GM23338 (cell line): ENCODE measurements around the gene GPR37L1. TPM values are rescaled to one million over a fixed set of nuclear protein-coding genes. Genes with fewer than 3 reads are reported as not detected.

Source experiments
- ATAC-seq: fragments of 200-7000 bp; cut with Tn5 transposase; 3 replicates; pipeline ENCODE4 v1.9.1; 2020
- DNase-seq: peaks from one replicate; pipeline ENCODE4 v3.0.0-alpha.2; 2015; ENCODE audit warnings: low spot score
- H2AFZ ChIP-seq: fragments of 200-600 bp; sonication (generic); 2 replicates; pipeline ENCODE4 v1.8.0; 2016; ENCODE audit warnings: antibody characterized with exemption, mild to moderate bottlenecking, moderate library complexity
- H3F3A ChIP-seq: fragments of 200-600 bp; sonication (generic); replicated peaks from 2 replicates; pipeline ENCODE4 v1.8.0; 2017; ENCODE audit warnings: antibody characterized with exemption, mixed run types, low read depth
- H3K27ac ChIP-seq: fragments of 200-600 bp; sonication (generic); 2 replicates; pipeline ENCODE4 v1.6.1; 2016; ENCODE audit warnings: low read depth
- H3K27me3 ChIP-seq: fragments of 200-600 bp; sonication (generic); 2 replicates; pipeline ENCODE4 v1.8.0; 2016; ENCODE audit warnings: mild to moderate bottlenecking, mixed run types, moderate library complexity; ENCODE audit not compliant: insufficient read depth
- H3K36me3 ChIP-seq: fragments of 200-600 bp; sonication (generic); 2 replicates; pipeline ENCODE4 v1.8.0; 2016; ENCODE audit warnings: mild to moderate bottlenecking; ENCODE audit not compliant: insufficient read depth
- H3K4me1 ChIP-seq: fragments of 200-600 bp; sonication (generic); 2 replicates; pipeline ENCODE4 v1.8.0; 2016; ENCODE audit warnings: mild to moderate bottlenecking, moderate library complexity; ENCODE audit not compliant: insufficient read depth
- H3K4me2 ChIP-seq: fragments of 200-600 bp; sonication (generic); 2 replicates; pipeline ENCODE4 v1.7.1; 2017; ENCODE audit warnings: mixed run types
- H3K4me3 ChIP-seq: fragments of 200-600 bp; sonication (generic); 2 replicates; pipeline ENCODE4 v1.6.1; 2016; ENCODE audit warnings: mixed run types
- H3K79me2 ChIP-seq: fragments of 200-600 bp; sonication (generic); replicated peaks from 2 replicates; pipeline ENCODE4 v1.8.0; 2017; ENCODE audit warnings: mild to moderate bottlenecking; ENCODE audit not compliant: insufficient read depth
- H3K9me2 ChIP-seq: fragments of 200-600 bp; sonication (generic); 2 replicates; pipeline ENCODE4 v1.8.0; 2017; ENCODE audit not compliant: insufficient read depth
- H4K20me1 ChIP-seq: fragments of 200-600 bp; sonication (generic); replicated peaks from 2 replicates; pipeline ENCODE4 v1.8.0; 2017; ENCODE audit warnings: mild to moderate bottlenecking; ENCODE audit not compliant: insufficient read depth
- H3K27ac Mint-ChIP-seq: 2 replicates; pipeline ENCODE4 v1.8.0; 2020; ENCODE audit warnings: inconsistent platforms, mild to moderate bottlenecking, moderate library complexity, mixed read lengths
- H3K27me3 Mint-ChIP-seq: 3 replicates; pipeline ENCODE4 v1.8.0; 2022; ENCODE audit warnings: low read depth, mild to moderate bottlenecking, moderate library complexity, mixed read lengths, inconsistent platforms; ENCODE audit not compliant: insufficient read depth, poor library complexity
- H3K36me3 Mint-ChIP-seq: 3 replicates; pipeline ENCODE4 v1.8.0; 2021; ENCODE audit warnings: low read depth, mild to moderate bottlenecking, inconsistent platforms, moderate library complexity, mixed read lengths
- H3K4me1 Mint-ChIP-seq: 3 replicates; pipeline ENCODE4 v1.8.0; 2020; ENCODE audit warnings: mild to moderate bottlenecking, inconsistent platforms, mixed read lengths
- H3K4me3 Mint-ChIP-seq: 3 replicates; pipeline ENCODE4 v1.8.0; 2021; ENCODE audit warnings: moderate library complexity, mild to moderate bottlenecking, inconsistent platforms, mixed read lengths
- H3K9me3 Mint-ChIP-seq: 3 replicates; pipeline ENCODE4 v1.8.0; 2020; ENCODE audit warnings: moderate library complexity, mild to moderate bottlenecking, inconsistent platforms, mixed read lengths
- CREB1 ChIP-seq: fragments of 250-450 bp; sonication (Bioruptor Pico); IDR thresholded peaks from 2 replicates; pipeline ENCODE4 v1.5.0; 2020; ENCODE audit warnings: low read depth, mild to moderate bottlenecking, moderate library complexity
- EZH2 ChIP-seq: fragments of 200-600 bp; sonication (generic); IDR thresholded peaks from one replicate; pipeline ENCODE4 v1.8.0; 2017; ENCODE audit warnings: antibody characterized with exemption, mild to moderate bottlenecking, low read depth; ENCODE audit not compliant: unreplicated experiment
- JUNB ChIP-seq: IDR thresholded peaks from one replicate; pipeline ENCODE4 v1.6.1; 2016; ENCODE audit warnings: antibody characterized with exemption; ENCODE audit not compliant: unreplicated experiment
- NANOG ChIP-seq: IDR thresholded peaks from 2 replicates; pipeline ENCODE4 v1.6.1; 2016; ENCODE audit warnings: antibody characterized with exemption, borderline replicate concordance
- POLR2AphosphoS5 ChIP-seq: IDR thresholded peaks from 2 replicates; pipeline ENCODE4 v1.6.1; 2016; ENCODE audit warnings: antibody characterized with exemption, low read depth
- STAT1 ChIP-seq: IDR thresholded peaks from one replicate; pipeline ENCODE4 v1.6.1; 2016; ENCODE audit warnings: antibody characterized with exemption; ENCODE audit not compliant: unreplicated experiment
- ZNF114 ChIP-seq: fragments of 250-450 bp; sonication (Bioruptor Pico); IDR thresholded peaks from 2 replicates; pipeline ENCODE4 v1.5.0; 2020; ENCODE audit warnings: mild to moderate bottlenecking, moderate library complexity
- polyA plus RNA-seq: library from polyadenylated mRNA; unstranded; fragments of >200 nt; fragmentation: Nextera tagmentation; extraction: Ambion mirVana; gene quantifications from 2 replicates; pipeline ENCODE4 v1.2.1, GENCODE V29; 2016
- total RNA-seq: library from RNA; depleted of rRNA; stranded (reverse); fragments of >200 nt; shearing (Covaris generic); gene quantifications from 2 replicates; pipeline ENCODE4 v1.2.3, GENCODE V29; 2014
- TF ChIP-seq, protein P1 (sequence below): IDR thresholded peaks from 2 replicates; pipeline ENCODE4 v1.6.1; 2016; ENCODE audit warnings: antibody characterized with exemption
- TF ChIP-seq, protein P2 (sequence below), 2 experiments: fragments of 200-600 bp in 1 of 2; sonication (generic) in 1 of 2; conservative IDR thresholded peaks; 2 replicates each; pipeline versions ENCODE4 v1.5.1 to v1.6.1; 2016 to 2017; ENCODE audit warnings: antibody characterized with exemption in 2 of 2, low read depth in 2 of 2, mild to moderate bottlenecking in 2 of 2, moderate library complexity in 1 of 2
- TF ChIP-seq, protein P3 (sequence below): IDR thresholded peaks from one replicate; pipeline ENCODE4 v1.6.1; 2018; ENCODE audit warnings: antibody characterized with exemption; ENCODE audit not compliant: unreplicated experiment
- TF ChIP-seq, protein P4 (sequence below): fragments of 250-450 bp; sonication (Bioruptor Pico); IDR thresholded peaks from 2 replicates; pipeline ENCODE4 v1.5.0; 2020; ENCODE audit warnings: mild to moderate bottlenecking, moderate library complexity

Gene GPR37L1
- total and polyA plus RNA-seq, 2 experiments from 2014 or later, result 0.08 to 0.21 TPM

DNA sequence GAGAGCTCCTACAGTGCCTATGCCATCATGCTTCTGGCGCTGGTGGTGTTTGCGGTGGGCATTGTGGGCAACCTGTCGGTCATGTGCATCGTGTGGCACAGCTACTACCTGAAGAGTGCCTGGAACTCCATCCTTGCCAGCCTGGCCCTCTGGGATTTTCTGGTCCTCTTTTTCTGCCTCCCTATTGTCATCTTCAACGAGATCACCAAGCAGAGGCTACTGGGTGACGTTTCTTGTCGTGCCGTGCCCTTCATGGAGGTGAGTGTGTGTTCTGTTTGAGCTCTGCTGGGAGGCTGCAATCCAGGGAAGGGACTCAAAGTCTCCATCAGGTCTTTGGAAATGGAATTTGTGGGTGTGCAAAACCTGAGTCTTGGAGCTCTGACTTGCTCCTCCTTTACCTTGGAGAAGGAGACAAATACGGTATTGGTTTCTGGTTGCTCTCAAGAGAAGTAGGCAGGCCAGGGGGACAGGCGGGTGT, 658 bp downstream of the GPR37L1 start:
- no peaks in the 10 kb centered on the region for H3K27me3 ChIP-seq
- H2AFZ ChIP-seq, result peak overlapping the region; percentile 90; the same call in 1 of the 2 replicates
- DNase-seq (no peak), ATAC-seq (no peak)
- TF ChIP-seq STAT1 (no peak), NANOG (no peak), CREB1 (no peak), POLR2AphosphoS5 (no peak), JUNB (no peak), ZNF114 (no peak)
- TF ChIP-seq, protein P1, sequence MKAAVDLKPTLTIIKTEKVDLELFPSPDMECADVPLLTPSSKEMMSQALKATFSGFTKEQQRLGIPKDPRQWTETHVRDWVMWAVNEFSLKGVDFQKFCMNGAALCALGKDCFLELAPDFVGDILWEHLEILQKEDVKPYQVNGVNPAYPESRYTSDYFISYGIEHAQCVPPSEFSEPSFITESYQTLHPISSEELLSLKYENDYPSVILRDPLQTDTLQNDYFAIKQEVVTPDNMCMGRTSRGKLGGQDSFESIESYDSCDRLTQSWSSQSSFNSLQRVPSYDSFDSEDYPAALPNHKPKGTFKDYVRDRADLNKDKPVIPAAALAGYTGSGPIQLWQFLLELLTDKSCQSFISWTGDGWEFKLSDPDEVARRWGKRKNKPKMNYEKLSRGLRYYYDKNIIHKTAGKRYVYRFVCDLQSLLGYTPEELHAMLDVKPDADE, result no peak
- TF ChIP-seq, protein P2, sequence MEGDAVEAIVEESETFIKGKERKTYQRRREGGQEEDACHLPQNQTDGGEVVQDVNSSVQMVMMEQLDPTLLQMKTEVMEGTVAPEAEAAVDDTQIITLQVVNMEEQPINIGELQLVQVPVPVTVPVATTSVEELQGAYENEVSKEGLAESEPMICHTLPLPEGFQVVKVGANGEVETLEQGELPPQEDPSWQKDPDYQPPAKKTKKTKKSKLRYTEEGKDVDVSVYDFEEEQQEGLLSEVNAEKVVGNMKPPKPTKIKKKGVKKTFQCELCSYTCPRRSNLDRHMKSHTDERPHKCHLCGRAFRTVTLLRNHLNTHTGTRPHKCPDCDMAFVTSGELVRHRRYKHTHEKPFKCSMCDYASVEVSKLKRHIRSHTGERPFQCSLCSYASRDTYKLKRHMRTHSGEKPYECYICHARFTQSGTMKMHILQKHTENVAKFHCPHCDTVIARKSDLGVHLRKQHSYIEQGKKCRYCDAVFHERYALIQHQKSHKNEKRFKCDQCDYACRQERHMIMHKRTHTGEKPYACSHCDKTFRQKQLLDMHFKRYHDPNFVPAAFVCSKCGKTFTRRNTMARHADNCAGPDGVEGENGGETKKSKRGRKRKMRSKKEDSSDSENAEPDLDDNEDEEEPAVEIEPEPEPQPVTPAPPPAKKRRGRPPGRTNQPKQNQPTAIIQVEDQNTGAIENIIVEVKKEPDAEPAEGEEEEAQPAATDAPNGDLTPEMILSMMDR (conservative IDR thresholded peaks at IDR 0.05; ENCODE audit: low read depth in 2 of 2), result no peak
- TF ChIP-seq, protein P3, sequence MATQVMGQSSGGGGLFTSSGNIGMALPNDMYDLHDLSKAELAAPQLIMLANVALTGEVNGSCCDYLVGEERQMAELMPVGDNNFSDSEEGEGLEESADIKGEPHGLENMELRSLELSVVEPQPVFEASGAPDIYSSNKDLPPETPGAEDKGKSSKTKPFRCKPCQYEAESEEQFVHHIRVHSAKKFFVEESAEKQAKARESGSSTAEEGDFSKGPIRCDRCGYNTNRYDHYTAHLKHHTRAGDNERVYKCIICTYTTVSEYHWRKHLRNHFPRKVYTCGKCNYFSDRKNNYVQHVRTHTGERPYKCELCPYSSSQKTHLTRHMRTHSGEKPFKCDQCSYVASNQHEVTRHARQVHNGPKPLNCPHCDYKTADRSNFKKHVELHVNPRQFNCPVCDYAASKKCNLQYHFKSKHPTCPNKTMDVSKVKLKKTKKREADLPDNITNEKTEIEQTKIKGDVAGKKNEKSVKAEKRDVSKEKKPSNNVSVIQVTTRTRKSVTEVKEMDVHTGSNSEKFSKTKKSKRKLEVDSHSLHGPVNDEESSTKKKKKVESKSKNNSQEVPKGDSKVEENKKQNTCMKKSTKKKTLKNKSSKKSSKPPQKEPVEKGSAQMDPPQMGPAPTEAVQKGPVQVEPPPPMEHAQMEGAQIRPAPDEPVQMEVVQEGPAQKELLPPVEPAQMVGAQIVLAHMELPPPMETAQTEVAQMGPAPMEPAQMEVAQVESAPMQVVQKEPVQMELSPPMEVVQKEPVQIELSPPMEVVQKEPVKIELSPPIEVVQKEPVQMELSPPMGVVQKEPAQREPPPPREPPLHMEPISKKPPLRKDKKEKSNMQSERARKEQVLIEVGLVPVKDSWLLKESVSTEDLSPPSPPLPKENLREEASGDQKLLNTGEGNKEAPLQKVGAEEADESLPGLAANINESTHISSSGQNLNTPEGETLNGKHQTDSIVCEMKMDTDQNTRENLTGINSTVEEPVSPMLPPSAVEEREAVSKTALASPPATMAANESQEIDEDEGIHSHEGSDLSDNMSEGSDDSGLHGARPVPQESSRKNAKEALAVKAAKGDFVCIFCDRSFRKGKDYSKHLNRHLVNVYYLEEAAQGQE, result no peak
- H3K79me2 ChIP-seq, result no peaks in the 10 kb centered on the region
- no peaks in the 10 kb centered on the region for H3K4me1 ChIP-seq
- H3K36me3 ChIP-seq, result no peaks in the 10 kb centered on the region
- H3K4me3 ChIP-seq, result no peak overlapping the region
- Mint-ChIP-seq H3K27me3 (peaks cover 17% of the 10 kb centered on the region), H3K4me1 (peaks cover 10% of the 10 kb centered on the region), H3K36me3 (no peaks in the 10 kb centered on the region; the same call in 2 of the 3 replicates), H3K27ac (no peak overlapping the region), H3K4me3 (no peak overlapping the region), H3K9me3 (no peaks in the 10 kb centered on the region; the same call in 2 of the 3 replicates)
- H3K9me2 ChIP-seq, result no peaks in the 10 kb centered on the region
- no peak overlapping the region for H3K4me2 ChIP-seq
- H4K20me1 ChIP-seq, result no peaks in the 10 kb centered on the region
- H3K27ac ChIP-seq, result no peak overlapping the region
- no peaks in the 10 kb centered on the region for H3F3A ChIP-seq

DNA sequence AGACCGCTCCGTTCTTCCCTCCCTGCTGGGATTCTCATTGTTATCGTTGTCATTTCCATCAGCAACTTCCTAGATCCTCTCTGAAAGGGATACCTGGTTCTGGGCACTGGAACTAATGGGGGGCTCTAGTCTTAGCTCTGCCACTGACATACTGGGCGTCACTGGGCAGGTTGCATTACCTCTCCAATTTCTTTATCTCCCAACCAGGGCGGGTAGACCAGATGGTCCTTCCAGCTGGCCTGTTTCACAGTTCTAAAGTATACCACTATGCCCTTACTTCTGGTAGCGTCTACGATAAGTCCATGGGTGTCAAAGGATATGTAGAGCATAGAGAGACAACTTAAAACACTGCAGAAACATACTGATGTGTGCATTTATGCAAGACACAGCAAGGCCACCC, 1.4 kb downstream of the GPR37L1 start:
- ATAC-seq, result no peak
- H3K27ac Mint-ChIP-seq, result no peak overlapping the region
- H3K4me2 ChIP-seq, result no peak overlapping the region
- no peaks in the 10 kb centered on the region; the same call in 2 of the 3 replicates for H3K36me3 Mint-ChIP-seq
- no peaks in the 10 kb centered on the region; the same call in 2 of the 3 replicates for H3K9me3 Mint-ChIP-seq
- no peak overlapping the region for H3K4me3 ChIP-seq
- no peak overlapping the region for H3K27ac ChIP-seq
- peaks cover 10% of the 10 kb centered on the region for H3K4me1 Mint-ChIP-seq
- DNase-seq, result no peak
- no peak overlapping the region for H2AFZ ChIP-seq
- peaks cover 13% of the 10 kb centered on the region for H3K27me3 Mint-ChIP-seq
- no peaks in the 10 kb centered on the region for H3K36me3 ChIP-seq
- H3K4me3 Mint-ChIP-seq, result no peak overlapping the region
- no peaks in the 10 kb centered on the region for H3K9me2 ChIP-seq
- no peaks in the 10 kb centered on the region for H3K27me3 ChIP-seq
- no peaks in the 10 kb centered on the region for H3K4me1 ChIP-seq
- H3F3A ChIP-seq, result no peaks in the 10 kb centered on the region
- no peaks in the 10 kb centered on the region for H3K79me2 ChIP-seq
- H4K20me1 ChIP-seq, result no peaks in the 10 kb centered on the region
- TF ChIP-seq EZH2 (no peak), ZNF114 (no peak), NANOG (no peak)
- TF ChIP-seq, protein P4, sequence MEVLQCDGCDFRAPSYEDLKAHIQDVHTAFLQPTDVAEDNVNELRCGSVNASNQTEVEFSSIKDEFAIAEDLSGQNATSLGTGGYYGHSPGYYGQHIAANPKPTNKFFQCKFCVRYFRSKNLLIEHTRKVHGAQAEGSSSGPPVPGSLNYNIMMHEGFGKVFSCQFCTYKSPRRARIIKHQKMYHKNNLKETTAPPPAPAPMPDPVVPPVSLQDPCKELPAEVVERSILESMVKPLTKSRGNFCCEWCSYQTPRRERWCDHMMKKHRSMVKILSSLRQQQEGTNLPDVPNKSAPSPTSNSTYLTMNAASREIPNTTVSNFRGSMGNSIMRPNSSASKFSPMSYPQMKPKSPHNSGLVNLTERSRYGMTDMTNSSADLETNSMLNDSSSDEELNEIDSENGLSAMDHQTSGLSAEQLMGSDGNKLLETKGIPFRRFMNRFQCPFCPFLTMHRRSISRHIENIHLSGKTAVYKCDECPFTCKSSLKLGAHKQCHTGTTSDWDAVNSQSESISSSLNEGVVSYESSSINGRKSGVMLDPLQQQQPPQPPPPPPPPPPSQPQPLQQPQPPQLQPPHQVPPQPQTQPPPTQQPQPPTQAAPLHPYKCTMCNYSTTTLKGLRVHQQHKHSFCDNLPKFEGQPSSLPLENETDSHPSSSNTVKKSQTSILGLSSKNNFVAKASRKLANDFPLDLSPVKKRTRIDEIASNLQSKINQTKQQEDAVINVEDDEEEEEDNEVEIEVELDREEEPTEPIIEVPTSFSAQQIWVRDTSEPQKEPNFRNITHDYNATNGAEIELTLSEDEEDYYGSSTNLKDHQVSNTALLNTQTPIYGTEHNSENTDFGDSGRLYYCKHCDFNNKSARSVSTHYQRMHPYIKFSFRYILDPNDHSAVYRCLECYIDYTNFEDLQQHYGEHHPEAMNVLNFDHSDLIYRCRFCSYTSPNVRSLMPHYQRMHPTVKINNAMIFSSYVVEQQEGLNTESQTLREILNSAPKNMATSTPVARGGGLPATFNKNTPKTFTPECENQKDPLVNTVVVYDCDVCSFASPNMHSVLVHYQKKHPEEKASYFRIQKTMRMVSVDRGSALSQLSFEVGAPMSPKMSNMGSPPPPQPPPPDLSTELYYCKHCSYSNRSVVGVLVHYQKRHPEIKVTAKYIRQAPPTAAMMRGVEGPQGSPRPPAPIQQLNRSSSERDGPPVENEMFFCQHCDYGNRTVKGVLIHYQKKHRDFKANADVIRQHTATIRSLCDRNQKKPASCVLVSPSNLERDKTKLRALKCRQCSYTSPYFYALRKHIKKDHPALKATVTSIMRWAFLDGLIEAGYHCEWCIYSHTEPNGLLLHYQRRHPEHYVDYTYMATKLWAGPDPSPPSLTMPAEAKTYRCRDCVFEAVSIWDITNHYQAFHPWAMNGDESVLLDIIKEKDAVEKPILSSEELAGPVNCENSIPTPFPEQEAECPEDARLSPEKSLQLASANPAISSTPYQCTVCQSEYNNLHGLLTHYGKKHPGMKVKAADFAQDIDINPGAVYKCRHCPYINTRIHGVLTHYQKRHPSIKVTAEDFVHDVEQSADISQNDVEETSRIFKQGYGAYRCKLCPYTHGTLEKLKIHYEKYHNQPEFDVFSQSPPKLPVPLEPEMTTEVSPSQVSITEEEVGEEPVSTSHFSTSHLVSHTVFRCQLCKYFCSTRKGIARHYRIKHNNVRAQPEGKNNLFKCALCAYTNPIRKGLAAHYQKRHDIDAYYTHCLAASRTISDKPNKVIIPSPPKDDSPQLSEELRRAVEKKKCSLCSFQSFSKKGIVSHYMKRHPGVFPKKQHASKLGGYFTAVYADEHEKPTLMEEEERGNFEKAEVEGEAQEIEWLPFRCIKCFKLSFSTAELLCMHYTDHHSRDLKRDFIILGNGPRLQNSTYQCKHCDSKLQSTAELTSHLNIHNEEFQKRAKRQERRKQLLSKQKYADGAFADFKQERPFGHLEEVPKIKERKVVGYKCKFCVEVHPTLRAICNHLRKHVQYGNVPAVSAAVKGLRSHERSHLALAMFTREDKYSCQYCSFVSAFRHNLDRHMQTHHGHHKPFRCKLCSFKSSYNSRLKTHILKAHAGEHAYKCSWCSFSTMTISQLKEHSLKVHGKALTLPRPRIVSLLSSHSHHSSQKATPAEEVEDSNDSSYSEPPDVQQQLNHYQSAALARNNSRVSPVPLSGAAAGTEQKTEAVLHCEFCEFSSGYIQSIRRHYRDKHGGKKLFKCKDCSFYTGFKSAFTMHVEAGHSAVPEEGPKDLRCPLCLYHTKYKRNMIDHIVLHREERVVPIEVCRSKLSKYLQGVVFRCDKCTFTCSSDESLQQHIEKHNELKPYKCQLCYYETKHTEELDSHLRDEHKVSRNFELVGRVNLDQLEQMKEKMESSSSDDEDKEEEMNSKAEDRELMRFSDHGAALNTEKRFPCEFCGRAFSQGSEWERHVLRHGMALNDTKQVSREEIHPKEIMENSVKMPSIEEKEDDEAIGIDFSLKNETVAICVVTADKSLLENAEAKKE (CRISPR knock-in tag), result no peak
